Stomach smooth muscle (tissue), 2 donors: ENCODE results near the gene FUT3.

Source experiments
- H3K27ac ChIP-seq: one replicate; pipeline ENCODE4 v1.7.0; 2013; ENCODE audit warnings: mild to moderate bottlenecking, low read length, inconsistent platforms
- H3K27me3 ChIP-seq, 2 donors: one replicate each; pipeline ENCODE4 v1.7.0; 2013; ENCODE audit warnings: low read length in 2 of 2; ENCODE audit not compliant: insufficient read depth in 2 of 2, control insufficient read depth in 1 of 2
- H3K36me3 ChIP-seq, 2 donors: one replicate each; pipeline ENCODE4 v1.7.0; 2013; ENCODE audit warnings: low read length in 2 of 2; ENCODE audit not compliant: control insufficient read depth in 2 of 2, insufficient read depth in 2 of 2
- H3K4me1 ChIP-seq: one replicate; pipeline ENCODE4 v1.7.0; 2013; ENCODE audit warnings: low read length; ENCODE audit not compliant: control insufficient read depth, insufficient read depth
- H3K4me3 ChIP-seq, 2 donors: one replicate each; pipeline ENCODE4 v1.7.0; 2013; ENCODE audit warnings: low read length in 2 of 2
- H3K9ac ChIP-seq, 2 donors: one replicate each; pipeline ENCODE4 v1.7.0; 2013; ENCODE audit warnings: low read length in 2 of 2, mild to moderate bottlenecking in 1 of 2
- H3K9me3 ChIP-seq, 2 donors: one replicate each; pipeline ENCODE4 v1.7.0; 2013; ENCODE audit warnings: low read length in 2 of 2; ENCODE audit not compliant: control insufficient read depth in 2 of 2
- donor health status: healthy.
- donor health status: Pancreatic carcinoma.

The FUT3 gene

GRCh38 chr19:5798244-5798643 is 53.0 kb downstream of the FUT3 start:
- H3K4me1 ChIP-seq = peaks cover 7% of the 10 kb centered on the region
- H3K36me3 ChIP-seq = no peaks in the 10 kb centered on the region
- H3K9me3 ChIP-seq = no peaks in the 10 kb centered on the region
- H3K4me3 ChIP-seq = no peak overlapping the region
- no peak overlapping the region for H3K27ac ChIP-seq
- no peak overlapping the region for H3K9ac ChIP-seq
- peaks cover 0 to 6% of the 10 kb centered on the region in 2 donors for H3K27me3 ChIP-seq

DNA sequence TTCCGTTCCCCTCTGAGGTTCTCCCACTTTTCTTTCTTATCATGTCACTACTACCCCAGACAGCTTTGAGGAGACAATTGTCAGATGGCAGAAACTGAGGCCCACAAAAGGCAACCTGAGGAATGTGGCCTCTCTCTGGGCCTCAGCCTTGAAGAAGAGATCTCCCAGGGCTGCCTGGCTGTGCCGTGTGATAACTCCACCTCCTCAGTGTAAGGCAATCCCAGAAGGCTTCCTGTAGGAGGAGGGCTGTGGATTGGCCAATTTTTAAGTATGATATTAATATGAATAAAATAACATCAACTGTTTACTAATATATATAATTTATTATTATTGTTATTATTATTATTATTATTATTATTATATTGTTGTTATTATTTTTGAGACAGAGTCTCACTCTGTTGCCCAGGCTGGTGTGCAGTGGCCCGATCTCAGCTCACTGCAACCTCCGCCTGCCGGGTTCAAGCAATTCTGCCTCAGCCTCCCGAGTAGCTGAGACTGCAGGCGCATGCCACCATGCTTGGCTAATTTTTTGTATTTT is 55.8 kb downstream of the FUT3 start:
- Histone ChIP-seq H3K9me3 (no peaks in the 10 kb centered on the region), H3K27me3 (peaks cover 0 to 2% of the 10 kb centered on the region in 2 donors), H3K36me3 (no peaks in the 10 kb centered on the region), H3K9ac (no peak overlapping the region), H3K27ac (no peak overlapping the region), H3K4me1 (peaks cover 3% of the 10 kb centered on the region), H3K4me3 (no peak overlapping the region)

DNA sequence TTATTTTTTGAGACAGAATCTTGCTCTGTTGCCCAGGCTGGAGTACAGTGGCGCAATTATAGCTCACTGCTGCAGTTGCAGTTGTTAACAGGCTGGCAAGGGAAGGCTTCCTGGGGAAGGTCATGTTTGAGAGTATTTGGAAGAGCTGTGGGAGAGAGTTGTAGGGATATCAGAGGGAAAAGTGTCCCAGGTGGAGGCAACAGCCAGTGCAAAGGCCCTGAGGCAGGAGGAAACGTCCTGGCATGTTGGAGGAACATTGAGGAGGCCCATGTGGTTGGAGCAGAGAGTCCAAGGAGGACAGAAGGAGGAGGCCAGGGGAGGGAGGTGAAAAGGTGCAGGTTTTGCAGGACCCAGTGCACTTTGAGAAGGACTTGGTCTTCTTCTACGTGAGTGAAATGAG is 58.1 kb downstream of the FUT3 start:
- H3K9me3 ChIP-seq = no peaks in the 10 kb centered on the region
- H3K4me1 ChIP-seq = peaks cover 6% of the 10 kb centered on the region
- H3K4me3 ChIP-seq = no peak overlapping the region
- H3K27me3 ChIP-seq = no peaks in the 10 kb centered on the region
- H3K9ac ChIP-seq = no peak overlapping the region
- no peak overlapping the region for H3K27ac ChIP-seq
- peaks cover 9 to 12% of the 10 kb centered on the region in 2 donors for H3K36me3 ChIP-seq
